ENCODE data around the gene CAPS.

Gene CAPS

DNA sequence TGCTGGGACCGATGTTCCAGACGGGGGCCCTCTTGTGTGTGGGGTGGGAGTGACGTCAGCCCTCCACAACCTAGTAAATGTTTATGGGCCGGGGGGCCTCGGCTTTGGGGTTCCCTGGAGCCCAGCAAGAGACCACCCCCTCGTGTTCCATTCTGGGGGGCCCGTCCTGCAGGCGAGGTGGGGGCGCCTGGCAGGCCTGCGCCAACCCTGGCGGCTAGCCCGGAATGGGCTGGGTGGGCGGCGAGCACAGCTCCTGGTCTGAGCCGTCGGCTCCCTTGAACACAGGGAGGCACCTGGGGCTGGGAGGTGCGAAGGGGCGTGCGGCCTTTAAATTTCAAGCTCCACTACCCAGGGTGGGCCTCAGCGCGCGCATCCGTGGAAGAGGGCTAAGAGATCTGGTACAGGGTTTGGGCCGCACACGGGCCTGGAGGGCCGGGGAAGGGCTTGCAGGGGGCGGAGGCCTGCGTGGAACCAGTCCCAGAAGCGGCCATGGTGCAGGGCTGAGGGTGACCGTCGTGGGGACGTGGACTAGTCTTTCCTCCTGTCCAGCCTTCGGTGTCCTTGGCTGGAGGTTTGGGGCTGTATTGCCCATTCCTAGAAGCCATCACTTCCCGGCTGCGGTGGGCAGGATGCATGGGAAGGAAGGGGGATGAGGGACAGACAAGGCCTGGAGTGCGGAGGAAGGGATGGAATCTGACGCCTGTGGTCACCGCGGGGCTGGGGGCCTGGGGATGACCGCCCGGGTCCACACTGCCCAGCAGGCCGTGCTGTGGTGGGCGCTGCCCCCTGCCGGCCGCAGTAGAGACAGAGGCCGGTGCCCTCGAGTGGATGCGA, 21.9 kb upstream of the CAPS start:
- peak; percentile 29 for DNase-seq (ENCODE audit: low read depth)

DNA sequence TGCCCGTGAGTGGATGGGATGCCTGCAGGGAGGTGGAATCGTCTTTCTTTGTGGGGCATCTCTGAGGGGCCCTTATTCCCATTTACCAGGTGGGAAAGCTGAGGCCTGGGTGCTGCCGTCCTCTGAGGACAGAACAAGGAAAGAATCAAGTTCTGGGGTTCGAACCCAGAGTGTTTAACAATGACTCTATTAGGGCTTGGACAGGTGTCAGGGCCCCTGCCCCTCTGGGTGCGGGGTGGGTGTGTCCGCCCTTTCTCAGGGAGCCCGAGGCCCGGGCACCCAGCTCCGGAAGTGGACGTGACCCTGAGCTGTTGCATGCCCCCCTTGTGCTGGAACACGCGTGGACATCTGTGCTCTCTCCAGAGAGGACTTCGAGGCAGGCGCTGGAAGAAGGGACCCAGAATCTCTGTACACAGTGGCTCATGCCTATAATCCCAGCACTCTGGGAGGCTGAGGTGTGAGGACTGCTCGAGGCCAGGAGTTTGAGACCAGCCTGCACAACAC, 21.2 kb upstream of the CAPS start:
- no peak for DNase-seq (ENCODE audit: low read depth)

GRCh38 chr19:5893296-5893903, 20.7 kb upstream of the CAPS start:
- no peak for DNase-seq (ENCODE audit: low read depth)

- DNase-seq (ENCODE audit: low read depth) = peak; percentile 37
Observed at GRCh38 chr19:5893907-5894703, 19.9 kb upstream of the CAPS start.

- no peak for DNase-seq (ENCODE audit: low read depth)
Observed at GRCh38 chr19:5894704-5895349, 19.2 kb upstream of the CAPS start.

GRCh38 chr19:5895409-5895808, 18.6 kb upstream of the CAPS start:
- DNase-seq (ENCODE audit: low read depth) = no peak

GRCh38 chr19:5895890-5896289, 18.2 kb upstream of the CAPS start:
- DNase-seq (ENCODE audit: low read depth) = no peak

GRCh38 chr19:5896365-5897076, 17.5 kb upstream of the CAPS start:
- no peak for DNase-seq (ENCODE audit: low read depth)

DNA sequence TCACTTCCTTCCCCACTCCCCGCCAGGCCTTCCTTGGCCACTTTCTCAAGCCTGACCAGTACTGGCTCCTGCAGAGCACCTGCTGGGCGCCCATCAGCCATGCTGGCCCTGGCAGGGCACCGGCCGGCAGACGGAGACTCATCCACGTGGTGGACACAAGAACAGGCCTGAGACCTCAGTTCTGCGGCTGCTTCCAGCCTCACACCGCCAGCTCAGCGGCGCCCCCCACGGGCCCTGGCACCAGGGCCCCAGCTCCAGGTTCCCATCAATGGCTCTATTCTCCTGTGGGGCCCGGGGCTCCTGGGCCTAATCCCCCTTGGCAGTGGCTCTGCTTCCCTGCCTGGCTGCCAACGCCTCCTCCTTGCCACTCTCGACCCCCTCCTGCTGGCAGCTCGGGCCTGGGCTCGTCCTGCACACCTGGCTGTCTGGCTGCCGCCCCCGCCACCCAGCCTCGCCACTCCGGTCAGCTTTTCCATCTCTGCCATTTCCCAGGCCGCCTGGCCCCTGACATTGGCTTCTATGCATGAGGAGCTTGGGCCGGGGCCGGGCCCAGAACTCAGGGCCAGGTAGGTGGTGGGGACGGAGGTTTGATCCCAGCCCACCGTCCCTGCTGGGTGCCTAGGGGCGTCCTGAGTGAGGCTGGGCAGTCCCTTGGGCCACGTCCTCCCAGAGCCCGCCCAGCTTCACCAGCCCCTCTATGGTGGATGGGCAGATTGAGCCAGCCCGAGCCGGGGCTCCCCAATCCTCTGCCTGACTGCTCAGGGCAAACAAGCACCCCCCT, 16.7 kb upstream of the CAPS start:
- no peak for DNase-seq (ENCODE audit: low read depth)

DNA sequence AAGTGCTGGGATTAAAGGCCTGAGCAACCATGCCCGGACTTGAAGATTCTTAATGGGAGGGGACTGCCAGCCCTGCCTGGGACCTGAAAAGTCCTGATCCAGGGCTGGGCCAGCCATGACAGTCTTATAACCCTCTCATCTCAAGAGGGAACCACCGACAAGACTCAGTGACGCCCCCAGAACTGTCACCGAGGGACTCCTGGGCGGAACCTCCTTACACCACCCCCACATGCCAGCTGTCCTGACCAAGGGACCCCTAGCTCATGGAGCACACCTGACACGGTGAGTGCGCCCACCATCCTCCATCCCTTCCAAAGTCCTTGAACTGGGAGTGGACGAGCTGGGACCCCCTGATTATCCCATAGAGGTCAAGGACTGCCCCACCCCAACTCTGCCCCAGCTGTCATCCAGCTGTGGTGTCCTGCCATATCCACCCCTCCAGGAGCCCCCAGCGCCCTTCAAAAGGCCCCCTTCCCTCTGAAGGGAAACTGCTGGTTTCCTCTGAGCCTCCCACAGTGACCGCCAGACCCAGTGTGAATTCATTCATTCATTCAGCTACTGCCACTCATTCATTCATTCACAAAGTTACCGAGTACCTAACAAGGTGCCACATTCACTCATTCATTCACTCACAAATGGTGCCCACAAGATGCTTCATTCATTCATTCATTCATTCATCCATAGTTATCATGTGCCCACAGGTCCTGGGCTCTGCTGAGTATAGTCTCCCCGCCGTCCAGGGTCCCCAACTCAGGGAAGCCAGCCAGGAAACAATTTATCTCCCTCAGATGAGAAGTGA, 14.1 kb upstream of the CAPS start:
- no peak for DNase-seq (ENCODE audit: low read depth)

GRCh38 chr19:5900976-5901375, 13.1 kb upstream of the CAPS start:
- no peak for DNase-seq (ENCODE audit: low read depth)

- DNase-seq (ENCODE audit: low read depth) = peak; percentile 43
Observed at GRCh38 chr19:5903056-5903623, 10.9 kb upstream of the CAPS start.

DNA sequence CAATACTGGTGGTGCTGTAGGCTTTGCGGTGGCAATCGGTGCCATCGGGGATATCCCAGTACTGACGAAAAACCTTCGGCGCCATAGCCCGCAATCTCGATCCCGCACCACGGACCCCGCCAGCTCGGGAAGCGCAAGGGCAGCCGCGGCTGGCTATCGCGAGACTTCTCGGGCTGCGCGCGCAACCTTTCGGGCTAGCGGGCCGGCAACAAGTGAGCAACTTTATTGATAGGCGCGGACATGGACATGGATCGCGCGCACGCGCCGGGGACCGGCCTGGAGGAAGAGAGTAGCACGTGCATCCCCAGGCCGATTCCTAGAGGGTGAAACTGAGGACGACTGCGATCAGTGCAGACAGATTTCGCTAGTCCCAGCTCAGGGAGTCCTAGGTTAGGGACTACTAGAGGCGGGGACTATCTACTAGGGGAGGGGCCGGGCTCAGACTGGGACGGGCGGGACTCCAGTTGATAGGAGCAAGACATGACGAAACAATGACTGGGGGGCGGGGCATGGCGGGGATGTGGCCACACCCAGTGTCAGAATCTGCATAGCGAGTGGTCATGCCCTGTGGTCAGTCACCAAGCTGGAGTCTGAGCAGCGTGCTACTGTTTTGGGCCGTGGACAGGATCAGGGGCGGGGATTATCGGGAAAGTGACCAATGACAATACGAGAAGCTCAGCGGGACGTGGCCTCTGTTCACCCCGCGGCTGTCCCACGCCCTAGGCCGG, 10.3 kb upstream of the CAPS start, which contains the start of gene NDUFA11:
TSS of gene NDUFA11 (minus strand) at position 167 of the 728 bp plus-strand sequence. CDS start at position 85, 82 bp downstream.
- DNase-seq (ENCODE audit: low read depth) = peak; percentile 97

- DNase-seq (ENCODE audit: low read depth) = peak; percentile 100
Observed at GRCh38 chr19:5904352-5905113, 9.5 kb upstream of the CAPS start, which contains the start of gene VMAC. Gene VMAC, plus strand, starts transcription at chr19:5904872. Its CDS starts 19 bp downstream, at chr19:5904891.

GRCh38 chr19:5905114-5905778, 8.8 kb upstream of the CAPS start:
- no peak for DNase-seq (ENCODE audit: low read depth)

- no peak for DNase-seq (ENCODE audit: low read depth)
Observed at GRCh38 chr19:5907241-5907640, 6.8 kb upstream of the CAPS start.

- DNase-seq (ENCODE audit: low read depth) = no peak
Observed at GRCh38 chr19:5908773-5909442, 5.1 kb upstream of the CAPS start.
